GM23338 (cell line): ENCODE results near the gene LAMTOR1.

ENCODE experiments used
- CREB1 ChIP-seq: fragments of 250-450 bp; sonication (Bioruptor Pico); IDR thresholded peaks from 2 replicates; pipeline ENCODE4 v1.5.0; 2020; ENCODE audit warnings: low read depth, mild to moderate bottlenecking, moderate library complexity
- EZH2 ChIP-seq: fragments of 200-600 bp; sonication (generic); IDR thresholded peaks from one replicate; pipeline ENCODE4 v1.8.0; 2017; ENCODE audit warnings: antibody characterized with exemption, mild to moderate bottlenecking, low read depth; ENCODE audit not compliant: unreplicated experiment
- EZH2phosphoT487 ChIP-seq: fragments of 200-600 bp; sonication (generic); IDR thresholded peaks from one replicate; pipeline ENCODE4 v1.8.1; 2018; ENCODE audit warnings: antibody characterized with exemption; ENCODE audit not compliant: unreplicated experiment
- JUNB ChIP-seq: IDR thresholded peaks from one replicate; pipeline ENCODE4 v1.6.1; 2016; ENCODE audit warnings: antibody characterized with exemption; ENCODE audit not compliant: unreplicated experiment
- NANOG ChIP-seq: IDR thresholded peaks from 2 replicates; pipeline ENCODE4 v1.6.1; 2016; ENCODE audit warnings: antibody characterized with exemption, borderline replicate concordance
- POLR2AphosphoS5 ChIP-seq: IDR thresholded peaks from 2 replicates; pipeline ENCODE4 v1.6.1; 2016; ENCODE audit warnings: antibody characterized with exemption, low read depth
- STAT1 ChIP-seq: IDR thresholded peaks from one replicate; pipeline ENCODE4 v1.6.1; 2016; ENCODE audit warnings: antibody characterized with exemption; ENCODE audit not compliant: unreplicated experiment
- ZNF114 ChIP-seq: fragments of 250-450 bp; sonication (Bioruptor Pico); IDR thresholded peaks from 2 replicates; pipeline ENCODE4 v1.5.0; 2020; ENCODE audit warnings: mild to moderate bottlenecking, moderate library complexity
- TF ChIP-seq, protein P1 (sequence below), 2 experiments: fragments of 200-600 bp in 1 of 2; sonication (generic) in 1 of 2; conservative IDR thresholded peaks; 2 replicates each; pipeline versions ENCODE4 v1.5.1 to v1.6.1; 2016 to 2017; ENCODE audit warnings: antibody characterized with exemption in 2 of 2, low read depth in 2 of 2, mild to moderate bottlenecking in 2 of 2, moderate library complexity in 1 of 2
- TF ChIP-seq, protein P2 (sequence below): IDR thresholded peaks from one replicate; pipeline ENCODE4 v1.6.1; 2018; ENCODE audit warnings: antibody characterized with exemption; ENCODE audit not compliant: unreplicated experiment

DNA sequence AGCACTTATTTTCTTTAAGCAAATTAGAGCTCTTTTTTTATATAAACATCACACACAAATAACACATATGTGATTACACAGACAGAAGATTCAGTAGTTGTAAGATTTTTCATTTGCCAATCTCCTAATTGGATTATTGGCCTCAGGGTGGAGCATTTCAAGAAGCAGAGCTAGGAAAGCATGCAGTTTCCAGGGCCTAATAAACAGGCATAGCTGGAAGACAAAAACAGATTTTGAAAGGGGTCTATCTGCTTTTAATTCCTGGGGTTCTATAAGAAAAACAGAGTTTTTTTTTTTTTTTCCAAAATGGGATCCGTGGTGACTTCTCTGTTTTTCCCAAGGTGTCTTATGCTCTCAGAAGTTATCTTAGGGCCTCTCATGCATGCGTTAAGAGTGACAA is 24.8 kb upstream of the LAMTOR1 start:
- TF ChIP-seq, protein P1, sequence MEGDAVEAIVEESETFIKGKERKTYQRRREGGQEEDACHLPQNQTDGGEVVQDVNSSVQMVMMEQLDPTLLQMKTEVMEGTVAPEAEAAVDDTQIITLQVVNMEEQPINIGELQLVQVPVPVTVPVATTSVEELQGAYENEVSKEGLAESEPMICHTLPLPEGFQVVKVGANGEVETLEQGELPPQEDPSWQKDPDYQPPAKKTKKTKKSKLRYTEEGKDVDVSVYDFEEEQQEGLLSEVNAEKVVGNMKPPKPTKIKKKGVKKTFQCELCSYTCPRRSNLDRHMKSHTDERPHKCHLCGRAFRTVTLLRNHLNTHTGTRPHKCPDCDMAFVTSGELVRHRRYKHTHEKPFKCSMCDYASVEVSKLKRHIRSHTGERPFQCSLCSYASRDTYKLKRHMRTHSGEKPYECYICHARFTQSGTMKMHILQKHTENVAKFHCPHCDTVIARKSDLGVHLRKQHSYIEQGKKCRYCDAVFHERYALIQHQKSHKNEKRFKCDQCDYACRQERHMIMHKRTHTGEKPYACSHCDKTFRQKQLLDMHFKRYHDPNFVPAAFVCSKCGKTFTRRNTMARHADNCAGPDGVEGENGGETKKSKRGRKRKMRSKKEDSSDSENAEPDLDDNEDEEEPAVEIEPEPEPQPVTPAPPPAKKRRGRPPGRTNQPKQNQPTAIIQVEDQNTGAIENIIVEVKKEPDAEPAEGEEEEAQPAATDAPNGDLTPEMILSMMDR (conservative IDR thresholded peaks at IDR 0.05; ENCODE audit: low read depth in 2 of 2), result no peak
- TF ChIP-seq POLR2AphosphoS5 (no peak), EZH2phosphoT487 (no peak), EZH2 (no peak), ZNF114 (CRISPR knock-in tag) (no peak), JUNB (no peak), STAT1 (no peak), NANOG (no peak), CREB1 (no peak)
- TF ChIP-seq, protein P2, sequence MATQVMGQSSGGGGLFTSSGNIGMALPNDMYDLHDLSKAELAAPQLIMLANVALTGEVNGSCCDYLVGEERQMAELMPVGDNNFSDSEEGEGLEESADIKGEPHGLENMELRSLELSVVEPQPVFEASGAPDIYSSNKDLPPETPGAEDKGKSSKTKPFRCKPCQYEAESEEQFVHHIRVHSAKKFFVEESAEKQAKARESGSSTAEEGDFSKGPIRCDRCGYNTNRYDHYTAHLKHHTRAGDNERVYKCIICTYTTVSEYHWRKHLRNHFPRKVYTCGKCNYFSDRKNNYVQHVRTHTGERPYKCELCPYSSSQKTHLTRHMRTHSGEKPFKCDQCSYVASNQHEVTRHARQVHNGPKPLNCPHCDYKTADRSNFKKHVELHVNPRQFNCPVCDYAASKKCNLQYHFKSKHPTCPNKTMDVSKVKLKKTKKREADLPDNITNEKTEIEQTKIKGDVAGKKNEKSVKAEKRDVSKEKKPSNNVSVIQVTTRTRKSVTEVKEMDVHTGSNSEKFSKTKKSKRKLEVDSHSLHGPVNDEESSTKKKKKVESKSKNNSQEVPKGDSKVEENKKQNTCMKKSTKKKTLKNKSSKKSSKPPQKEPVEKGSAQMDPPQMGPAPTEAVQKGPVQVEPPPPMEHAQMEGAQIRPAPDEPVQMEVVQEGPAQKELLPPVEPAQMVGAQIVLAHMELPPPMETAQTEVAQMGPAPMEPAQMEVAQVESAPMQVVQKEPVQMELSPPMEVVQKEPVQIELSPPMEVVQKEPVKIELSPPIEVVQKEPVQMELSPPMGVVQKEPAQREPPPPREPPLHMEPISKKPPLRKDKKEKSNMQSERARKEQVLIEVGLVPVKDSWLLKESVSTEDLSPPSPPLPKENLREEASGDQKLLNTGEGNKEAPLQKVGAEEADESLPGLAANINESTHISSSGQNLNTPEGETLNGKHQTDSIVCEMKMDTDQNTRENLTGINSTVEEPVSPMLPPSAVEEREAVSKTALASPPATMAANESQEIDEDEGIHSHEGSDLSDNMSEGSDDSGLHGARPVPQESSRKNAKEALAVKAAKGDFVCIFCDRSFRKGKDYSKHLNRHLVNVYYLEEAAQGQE, result no peak
